PC-3 (cell line): ENCODE results near the gene NANOS3.

ENCODE experiments used
- CTCF ChIP-seq: fragments of 300-600 bp; sonication (generic); conservative IDR thresholded peaks from 2 replicates; pipeline ENCODE4 v1.5.1; 2017; ENCODE audit warnings: antibody characterized with exemption, low read depth, mild to moderate bottlenecking, low read length
- EZH2 ChIP-seq: fragments of 300-600 bp; sonication (generic); IDR thresholded peaks from one replicate; pipeline ENCODE4 v1.6.1; 2017; ENCODE audit warnings: antibody characterized with exemption, mild to moderate bottlenecking, low read length; ENCODE audit not compliant: unreplicated experiment

DNA sequence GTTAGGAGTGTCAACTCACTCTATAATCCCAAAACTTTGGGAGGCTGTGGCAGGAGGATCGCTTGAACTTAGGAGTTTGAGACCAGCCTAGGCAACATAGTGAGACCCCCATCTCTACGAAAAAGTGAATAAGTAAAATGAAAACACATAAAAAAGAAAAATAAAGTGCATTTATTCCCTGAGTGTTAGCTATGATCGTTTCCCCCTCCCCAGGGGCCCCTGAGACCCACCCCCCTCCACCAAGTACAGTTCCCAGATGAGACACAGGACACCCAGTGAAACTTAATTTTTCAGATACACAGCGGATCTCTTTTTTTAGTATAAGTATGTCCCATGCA is 28.6 kb upstream of the NANOS3 start:
- no peak for TF ChIP-seq CTCF
- no peak for TF ChIP-seq EZH2
